ENCODE measurements around the gene LRMDA.

DNA sequence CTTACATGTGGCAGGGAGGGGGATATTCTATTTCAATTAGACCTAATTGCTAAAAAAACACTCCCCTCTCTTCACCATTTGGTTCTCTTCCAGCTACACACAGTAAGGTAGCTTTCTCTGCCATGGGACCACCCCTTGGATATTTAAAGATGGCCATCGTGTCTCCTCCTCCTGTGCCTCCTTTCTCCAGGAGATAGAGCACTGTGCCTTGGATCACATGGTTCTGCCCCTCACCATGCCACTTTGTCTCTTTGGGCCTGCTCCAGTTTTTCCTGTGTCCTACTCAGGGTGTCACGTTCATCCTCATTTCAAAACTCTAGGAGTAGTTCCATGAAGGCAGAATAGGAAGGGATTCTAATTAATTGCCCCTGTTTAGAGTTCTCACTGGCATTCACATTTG is 1146.0 kb downstream of the LRMDA start:
- TF ChIP-seq, protein P1, sequence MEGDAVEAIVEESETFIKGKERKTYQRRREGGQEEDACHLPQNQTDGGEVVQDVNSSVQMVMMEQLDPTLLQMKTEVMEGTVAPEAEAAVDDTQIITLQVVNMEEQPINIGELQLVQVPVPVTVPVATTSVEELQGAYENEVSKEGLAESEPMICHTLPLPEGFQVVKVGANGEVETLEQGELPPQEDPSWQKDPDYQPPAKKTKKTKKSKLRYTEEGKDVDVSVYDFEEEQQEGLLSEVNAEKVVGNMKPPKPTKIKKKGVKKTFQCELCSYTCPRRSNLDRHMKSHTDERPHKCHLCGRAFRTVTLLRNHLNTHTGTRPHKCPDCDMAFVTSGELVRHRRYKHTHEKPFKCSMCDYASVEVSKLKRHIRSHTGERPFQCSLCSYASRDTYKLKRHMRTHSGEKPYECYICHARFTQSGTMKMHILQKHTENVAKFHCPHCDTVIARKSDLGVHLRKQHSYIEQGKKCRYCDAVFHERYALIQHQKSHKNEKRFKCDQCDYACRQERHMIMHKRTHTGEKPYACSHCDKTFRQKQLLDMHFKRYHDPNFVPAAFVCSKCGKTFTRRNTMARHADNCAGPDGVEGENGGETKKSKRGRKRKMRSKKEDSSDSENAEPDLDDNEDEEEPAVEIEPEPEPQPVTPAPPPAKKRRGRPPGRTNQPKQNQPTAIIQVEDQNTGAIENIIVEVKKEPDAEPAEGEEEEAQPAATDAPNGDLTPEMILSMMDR (IDR thresholded peaks at IDR 0.05), result no peak
- no peak for TF ChIP-seq POLR2A (IDR thresholded peaks at IDR 0.05)

Data from adrenal gland (tissue), 5 donors.